ENCODE measurements around the gene CHML.

GRCh38 chr1:241679961-241680360, 39.8 kb upstream of the CHML start:
- TF ChIP-seq, protein P1, sequence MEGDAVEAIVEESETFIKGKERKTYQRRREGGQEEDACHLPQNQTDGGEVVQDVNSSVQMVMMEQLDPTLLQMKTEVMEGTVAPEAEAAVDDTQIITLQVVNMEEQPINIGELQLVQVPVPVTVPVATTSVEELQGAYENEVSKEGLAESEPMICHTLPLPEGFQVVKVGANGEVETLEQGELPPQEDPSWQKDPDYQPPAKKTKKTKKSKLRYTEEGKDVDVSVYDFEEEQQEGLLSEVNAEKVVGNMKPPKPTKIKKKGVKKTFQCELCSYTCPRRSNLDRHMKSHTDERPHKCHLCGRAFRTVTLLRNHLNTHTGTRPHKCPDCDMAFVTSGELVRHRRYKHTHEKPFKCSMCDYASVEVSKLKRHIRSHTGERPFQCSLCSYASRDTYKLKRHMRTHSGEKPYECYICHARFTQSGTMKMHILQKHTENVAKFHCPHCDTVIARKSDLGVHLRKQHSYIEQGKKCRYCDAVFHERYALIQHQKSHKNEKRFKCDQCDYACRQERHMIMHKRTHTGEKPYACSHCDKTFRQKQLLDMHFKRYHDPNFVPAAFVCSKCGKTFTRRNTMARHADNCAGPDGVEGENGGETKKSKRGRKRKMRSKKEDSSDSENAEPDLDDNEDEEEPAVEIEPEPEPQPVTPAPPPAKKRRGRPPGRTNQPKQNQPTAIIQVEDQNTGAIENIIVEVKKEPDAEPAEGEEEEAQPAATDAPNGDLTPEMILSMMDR (IDR thresholded peaks at IDR 0.05), result no peak
- TF ChIP-seq POLR2A (IDR thresholded peaks at IDR 0.05), result no peak
- TF ChIP-seq POLR2AphosphoS5 (IDR thresholded peaks at IDR 0.05), result no peak
- no peak for TF ChIP-seq EP300 (IDR thresholded peaks at IDR 0.05)

Data from sigmoid colon (tissue), 4 donors.